Neural progenitor cell (in vitro differentiated cells): ENCODE measurements around the gene KLHL26. TPM values are rescaled to one million over a fixed set of nuclear protein-coding genes. Genes with fewer than 3 reads are reported as not detected.

ENCODE experiments used
- DNase-seq: peaks from one replicate; pipeline ENCODE4 v3.0.0-alpha.2; 2016; ENCODE audit warnings: low spot score
- H2AFZ ChIP-seq: fragments of 200-600 bp; sonication (generic); replicated peaks from 2 replicates; pipeline ENCODE4 v1.6.1; 2016; ENCODE audit warnings: antibody characterized with exemption
- H3F3A ChIP-seq: fragments of 200-600 bp; sonication (generic); 2 replicates; pipeline ENCODE4 v1.6.1; 2016; ENCODE audit warnings: antibody characterized with exemption, low read depth
- H3K27ac ChIP-seq: fragments of 200-600 bp; sonication (generic); 2 replicates; pipeline ENCODE4 v1.5.1; 2016; ENCODE audit warnings: mild to moderate bottlenecking
- H3K27me3 ChIP-seq: fragments of 200-600 bp; sonication (generic); 2 replicates; pipeline ENCODE4 v1.6.1; 2016; ENCODE audit warnings: mild to moderate bottlenecking, moderate library complexity
- H3K36me3 ChIP-seq: fragments of 200-600 bp; sonication (generic); 2 replicates; pipeline ENCODE4 v1.5.1; 2016
- H3K4me1 ChIP-seq: fragments of 200-600 bp; sonication (generic); 2 replicates; pipeline ENCODE4 v1.6.1; 2016; ENCODE audit warnings: mixed run types
- H3K4me2 ChIP-seq: fragments of 200-600 bp; sonication (generic); 2 replicates; pipeline ENCODE4 v1.6.1; 2016
- H3K4me3 ChIP-seq: fragments of 200-600 bp; sonication (generic); 2 replicates; pipeline ENCODE4 v1.5.1; 2016
- H3K79me2 ChIP-seq: fragments of 200-600 bp; sonication (generic); 2 replicates; pipeline ENCODE4 v1.6.1; 2016; ENCODE audit warnings: low read depth
- H3K9ac ChIP-seq: fragments of 200-600 bp; sonication (generic); 2 replicates; pipeline ENCODE4 v1.6.1; 2016
- H3K9me3 ChIP-seq: fragments of 200-600 bp; sonication (generic); 2 replicates; pipeline ENCODE4 v1.5.1; 2016; ENCODE audit warnings: low read depth
- H4K20me1 ChIP-seq: fragments of 200-600 bp; sonication (generic); 2 replicates; pipeline ENCODE4 v1.6.1; 2016; ENCODE audit warnings: low read depth
- H3K27ac Mint-ChIP-seq: 3 replicates; pipeline ENCODE4 v1.8.0; 2021; ENCODE audit warnings: mixed read lengths
- H3K27me3 Mint-ChIP-seq: 2 replicates; pipeline ENCODE4 v1.8.0; 2022; ENCODE audit warnings: low read depth, mild to moderate bottlenecking, inconsistent platforms, moderate library complexity, mixed read lengths; ENCODE audit not compliant: insufficient read depth
- H3K36me3 Mint-ChIP-seq: 3 replicates; pipeline ENCODE4 v1.8.0; 2021; ENCODE audit warnings: mixed read lengths
- H3K4me1 Mint-ChIP-seq: 3 replicates; pipeline ENCODE4 v1.8.0; 2021; ENCODE audit warnings: mixed read lengths
- H3K4me3 Mint-ChIP-seq: 3 replicates; pipeline ENCODE4 v1.8.0; 2021; ENCODE audit warnings: mild to moderate bottlenecking, moderate library complexity, mixed read lengths
- H3K9me3 Mint-ChIP-seq: 3 replicates; pipeline ENCODE4 v1.8.0; 2020; ENCODE audit warnings: mixed read lengths
- EZH2 ChIP-seq: fragments of 200-600 bp; sonication (generic); IDR thresholded peaks from 2 replicates; pipeline ENCODE4 v1.6.1; 2017; ENCODE audit warnings: antibody characterized with exemption, mild to moderate bottlenecking, moderate library complexity
- EZH2phosphoT487 ChIP-seq: fragments of 200-600 bp; sonication (generic); IDR thresholded peaks from 2 replicates; pipeline ENCODE4 v1.6.1; 2017; ENCODE audit warnings: antibody characterized with exemption
- total RNA-seq: library from RNA; depleted of rRNA; stranded (reverse); fragments of >200 nt; gene quantifications from 2 replicates; pipeline ENCODE4 v1.2.3, GENCODE V29; 2015; ENCODE audit warnings: low replicate concordance
- TF ChIP-seq, protein P1 (sequence below): fragments of 200-600 bp; sonication (generic); IDR thresholded peaks from 2 replicates; pipeline ENCODE4 v1.5.1; 2017; ENCODE audit warnings: antibody characterized with exemption, mild to moderate bottlenecking

KLHL26 gene
- total RNA-seq, 1 donor from 2014 or later: 5.8 TPM

DNA sequence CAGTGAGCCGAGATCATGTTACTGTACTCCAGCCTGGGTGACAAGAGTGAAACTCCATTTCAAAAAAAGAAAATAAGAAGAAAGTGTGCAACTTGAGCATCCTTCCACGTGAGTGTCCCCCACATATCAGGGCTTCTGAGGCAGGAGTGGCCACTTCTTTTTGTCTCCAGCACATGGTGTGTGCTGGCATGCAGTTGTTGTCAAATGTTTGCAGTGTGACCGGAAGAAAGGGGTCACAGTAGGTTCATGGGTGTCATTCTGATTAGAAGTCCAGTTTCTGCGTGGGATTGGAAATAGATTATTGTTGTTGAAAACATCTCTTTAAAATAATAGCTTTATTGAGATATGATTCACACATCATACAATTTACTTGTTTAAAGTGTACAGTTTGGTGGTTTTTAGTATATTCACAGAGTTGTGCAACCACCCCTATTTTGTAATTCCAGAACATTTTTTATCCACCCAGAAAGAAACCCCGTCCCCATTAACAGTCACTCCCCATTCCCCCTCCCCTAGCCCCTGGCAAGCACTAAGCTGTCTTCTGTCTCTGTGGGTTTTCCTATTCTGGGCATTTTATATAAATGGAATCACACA lies 48.9 kb downstream of the KLHL26 start:
- DNase-seq: no peak
- Histone ChIP-seq H3K9ac (no peak overlapping the region), H3K9me3 (no peaks in the 10 kb centered on the region), H3K4me2 (no peak overlapping the region), H3F3A (peaks cover 16% of the 10 kb centered on the region), H2AFZ (no peak overlapping the region), H3K4me3 (no peak overlapping the region), H3K4me1 (peaks cover 5% of the 10 kb centered on the region), H3K36me3 (no peaks in the 10 kb centered on the region), H3K27me3 (no peaks in the 10 kb centered on the region), H4K20me1 (peaks cover 17% of the 10 kb centered on the region), H3K27ac (no peak overlapping the region), H3K79me2 (peaks cover 59% of the 10 kb centered on the region)
- Mint-ChIP-seq H3K27ac (no peak overlapping the region), H3K9me3 (no peaks in the 10 kb centered on the region), H3K27me3 (peaks cover 5% of the 10 kb centered on the region), H3K4me1 (peaks cover 20% of the 10 kb centered on the region), H3K4me3 (peak overlapping the region; percentile 84), H3K36me3 (peaks cover 3% of the 10 kb centered on the region)
- TF ChIP-seq, protein P1, sequence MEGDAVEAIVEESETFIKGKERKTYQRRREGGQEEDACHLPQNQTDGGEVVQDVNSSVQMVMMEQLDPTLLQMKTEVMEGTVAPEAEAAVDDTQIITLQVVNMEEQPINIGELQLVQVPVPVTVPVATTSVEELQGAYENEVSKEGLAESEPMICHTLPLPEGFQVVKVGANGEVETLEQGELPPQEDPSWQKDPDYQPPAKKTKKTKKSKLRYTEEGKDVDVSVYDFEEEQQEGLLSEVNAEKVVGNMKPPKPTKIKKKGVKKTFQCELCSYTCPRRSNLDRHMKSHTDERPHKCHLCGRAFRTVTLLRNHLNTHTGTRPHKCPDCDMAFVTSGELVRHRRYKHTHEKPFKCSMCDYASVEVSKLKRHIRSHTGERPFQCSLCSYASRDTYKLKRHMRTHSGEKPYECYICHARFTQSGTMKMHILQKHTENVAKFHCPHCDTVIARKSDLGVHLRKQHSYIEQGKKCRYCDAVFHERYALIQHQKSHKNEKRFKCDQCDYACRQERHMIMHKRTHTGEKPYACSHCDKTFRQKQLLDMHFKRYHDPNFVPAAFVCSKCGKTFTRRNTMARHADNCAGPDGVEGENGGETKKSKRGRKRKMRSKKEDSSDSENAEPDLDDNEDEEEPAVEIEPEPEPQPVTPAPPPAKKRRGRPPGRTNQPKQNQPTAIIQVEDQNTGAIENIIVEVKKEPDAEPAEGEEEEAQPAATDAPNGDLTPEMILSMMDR: no peak
- TF ChIP-seq EZH2phosphoT487 (no peak), EZH2 (no peak)

DNA sequence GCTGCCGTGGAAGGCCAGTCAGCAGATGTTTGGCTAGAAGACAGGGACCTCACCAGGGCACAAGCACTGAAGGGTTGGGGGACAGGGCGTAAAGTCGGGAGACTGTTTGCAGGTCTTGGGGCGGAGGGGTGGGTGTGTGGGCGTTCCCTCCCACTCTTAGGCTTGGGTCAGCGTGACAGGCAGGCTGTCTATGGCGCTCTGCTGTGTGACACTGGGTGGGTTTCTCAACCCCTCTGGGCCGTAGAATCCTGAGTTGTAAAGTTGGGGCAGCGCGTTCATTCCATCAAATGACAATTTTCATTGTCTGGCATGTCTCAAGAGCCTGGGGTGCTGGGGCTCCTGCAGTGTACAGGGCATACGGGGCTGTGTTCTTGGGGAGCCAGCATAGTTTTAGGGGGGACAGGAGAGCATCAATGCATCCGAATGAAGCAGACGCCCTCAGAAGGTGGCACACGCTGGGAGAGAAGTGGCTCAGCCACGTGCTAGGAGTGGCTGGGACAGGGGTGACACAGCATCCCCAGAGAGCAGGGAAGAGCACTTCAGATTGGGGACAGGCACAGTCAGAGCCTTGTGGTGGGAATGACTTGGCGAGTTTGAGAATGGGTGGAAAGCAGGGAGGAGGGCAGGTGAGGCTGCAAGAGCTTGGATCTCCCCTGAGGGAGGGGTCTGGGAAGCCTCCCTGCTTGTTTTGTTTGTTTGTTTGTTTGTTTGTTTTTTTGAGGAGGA lies 51.1 kb downstream of the KLHL26 start:
- Mint-ChIP-seq H3K36me3 (peaks cover 3% of the 10 kb centered on the region), H3K27ac (no peak overlapping the region), H3K4me1 (peaks cover 12% of the 10 kb centered on the region), H3K27me3 (peaks cover 4% of the 10 kb centered on the region), H3K9me3 (no peaks in the 10 kb centered on the region), H3K4me3 (no peak overlapping the region)
- no peak overlapping the region for H3K9ac ChIP-seq
- peaks cover 5% of the 10 kb centered on the region for H3K4me1 ChIP-seq
- H4K20me1 ChIP-seq: peaks cover 17% of the 10 kb centered on the region
- no peak overlapping the region for H2AFZ ChIP-seq
- H3K4me2 ChIP-seq: no peak overlapping the region
- peaks cover 71% of the 10 kb centered on the region for H3K79me2 ChIP-seq
- peaks cover 7% of the 10 kb centered on the region for H3F3A ChIP-seq
- no peak for DNase-seq
- H3K4me3 ChIP-seq: no peak overlapping the region
- TF ChIP-seq, protein P1: no peak
- TF ChIP-seq EZH2phosphoT487 (no peak), EZH2 (no peak)
- no peaks in the 10 kb centered on the region for H3K27me3 ChIP-seq
- no peaks in the 10 kb centered on the region for H3K36me3 ChIP-seq
- H3K27ac ChIP-seq: no peak overlapping the region
- no peaks in the 10 kb centered on the region for H3K9me3 ChIP-seq

DNA sequence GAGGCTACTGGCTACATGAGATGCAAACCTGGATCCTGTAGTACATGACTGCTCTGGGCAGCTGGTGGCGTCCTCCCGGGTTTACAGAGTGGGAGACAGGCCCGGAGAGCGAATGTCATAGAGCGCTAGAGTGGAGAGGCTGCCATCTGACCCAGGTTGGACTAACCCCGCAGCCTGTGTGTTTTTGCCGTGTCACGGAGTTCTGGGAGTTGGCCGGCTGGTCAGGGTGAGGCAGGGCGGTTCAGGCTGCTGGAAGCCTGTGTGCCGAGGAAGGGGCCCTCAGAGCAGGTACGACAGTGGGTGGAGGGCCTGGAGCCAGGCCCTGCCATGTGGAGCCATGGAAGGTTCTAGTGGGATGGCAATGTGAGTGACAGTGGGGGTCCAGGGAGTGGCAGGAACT lies 59.2 kb downstream of the KLHL26 start:
- no peak overlapping the region for H3K27ac ChIP-seq
- H3K4me2 ChIP-seq: no peak overlapping the region
- peaks cover 18% of the 10 kb centered on the region for H3K4me1 ChIP-seq
- H3K4me3 Mint-ChIP-seq: no peak overlapping the region
- H4K20me1 ChIP-seq: peaks cover 65% of the 10 kb centered on the region
- no peaks in the 10 kb centered on the region for H3K36me3 ChIP-seq
- H3K27ac Mint-ChIP-seq: no peak overlapping the region
- no peak overlapping the region for H3K9ac ChIP-seq
- H3K79me2 ChIP-seq: peaks cover 30% of the 10 kb centered on the region
- no peaks in the 10 kb centered on the region for H3K9me3 ChIP-seq
- peaks cover 34% of the 10 kb centered on the region for H3F3A ChIP-seq
- no peaks in the 10 kb centered on the region for H3K27me3 ChIP-seq
- H3K9me3 Mint-ChIP-seq: no peaks in the 10 kb centered on the region
- peaks cover 20% of the 10 kb centered on the region for H3K4me1 Mint-ChIP-seq
- no peak for TF ChIP-seq EZH2
- TF ChIP-seq, protein P1: no peak
- TF ChIP-seq EZH2phosphoT487: no peak
- no peak overlapping the region for H2AFZ ChIP-seq
- no peak overlapping the region for H3K4me3 ChIP-seq
- peaks cover 7% of the 10 kb centered on the region for H3K27me3 Mint-ChIP-seq
- DNase-seq: no peak
- H3K36me3 Mint-ChIP-seq: no peaks in the 10 kb centered on the region
